HL-60/S4 treated with phorbol 12-myristate 13-acetate at 8.2 ng/mL for 4 days and 3 days (cell line): ENCODE measurements around the gene CYP1B1.
"Not testable (repeated sequence)": the region's sequence is repeated elsewhere in the genome, so short reads cannot be mapped to it uniquely, and the experiment has no call there.

Experiments
- in situ Hi-C: fragments of 300-500 bp; cut with MboI; formaldehyde crosslinking; loops from 2 replicates; pipeline ENCODE4 v1.15.0; 2022; ENCODE audit warnings: low sequenced_read_pairs

Gene CYP1B1

DNA sequence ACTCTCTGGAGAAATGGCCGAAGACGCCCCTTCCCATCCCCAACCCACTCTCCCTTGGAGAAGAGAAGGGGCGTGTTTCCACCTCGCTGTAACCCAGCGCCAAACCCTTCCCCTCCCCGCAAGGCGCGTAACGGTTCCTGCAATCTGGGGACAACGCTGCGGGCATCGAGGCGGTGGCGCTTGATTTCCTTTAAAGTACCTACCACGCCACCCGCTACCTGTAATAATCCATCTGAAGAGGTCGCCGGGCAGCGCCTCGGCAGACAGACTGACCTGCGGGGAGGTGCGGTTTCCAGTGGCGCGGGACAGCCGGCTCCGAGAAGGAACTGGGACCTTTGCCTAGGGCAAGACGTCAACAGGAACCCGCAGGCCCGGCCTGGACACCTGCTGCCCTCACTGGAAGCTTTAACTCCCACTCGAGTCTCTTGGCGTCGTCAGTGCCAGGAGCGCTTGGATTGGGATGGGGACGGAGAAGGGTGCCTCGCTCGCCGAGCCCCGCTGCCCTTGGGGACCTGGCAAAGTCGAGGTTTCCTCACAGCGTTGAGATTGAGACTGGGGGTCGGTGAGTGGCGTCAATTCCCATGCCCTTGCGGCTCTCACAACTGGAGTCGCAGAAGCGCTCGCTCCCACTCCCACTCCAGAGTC lies at the start of gene CYP1B1:
CYP1B1 (minus strand) TSS at position 645 of the 645 bp plus-strand sequence. CDS start 763 bp downstream, outside the sequence.
- in situ Hi-C loops, result no loop called here

GRCh38 chr2:38125007-38125406 lies 49.1 kb upstream of the CYP1B1 start:
- in situ Hi-C loops, result no loop called here

DNA sequence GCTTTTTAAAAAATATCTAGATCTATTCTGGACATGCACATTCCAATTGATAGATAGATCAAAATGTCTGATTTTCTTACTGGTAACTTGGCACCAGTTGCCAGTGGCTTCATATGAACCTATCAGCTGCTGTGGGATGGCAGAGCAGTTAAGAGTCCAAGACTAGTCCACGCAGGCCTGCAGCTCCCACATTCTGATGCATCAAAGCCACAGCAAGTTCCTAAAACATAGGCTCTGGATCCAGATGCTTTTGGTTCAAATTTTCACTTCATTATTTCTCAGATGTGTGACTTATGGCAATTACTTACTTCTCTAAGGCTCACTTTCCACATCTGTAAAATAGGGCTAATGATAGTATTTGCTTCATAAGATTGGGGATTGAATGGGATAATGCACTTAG lies 48.0 kb upstream of the CYP1B1 start:
- in situ Hi-C loops, result no loop called here

DNA sequence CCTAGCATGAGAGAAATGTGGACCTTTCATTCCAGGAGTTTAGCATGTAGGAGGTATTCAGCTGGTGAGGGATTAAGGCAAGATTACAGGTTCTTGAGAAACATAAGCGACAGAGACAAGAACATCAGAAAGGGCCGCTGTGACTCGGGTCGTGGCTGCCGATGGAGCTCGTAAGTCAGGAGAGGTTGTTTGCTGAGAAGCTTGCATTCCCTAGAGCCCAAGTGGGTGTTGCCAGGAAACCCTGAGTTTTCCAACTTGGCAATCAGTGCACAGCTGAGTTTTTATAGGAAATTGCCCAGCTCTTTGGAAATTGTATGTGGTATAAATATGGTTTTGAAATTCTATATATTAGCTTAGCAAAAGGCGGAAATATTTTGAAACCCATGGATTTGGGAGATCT lies 46.4 kb upstream of the CYP1B1 start:
- in situ Hi-C loops, result no loop called here

DNA sequence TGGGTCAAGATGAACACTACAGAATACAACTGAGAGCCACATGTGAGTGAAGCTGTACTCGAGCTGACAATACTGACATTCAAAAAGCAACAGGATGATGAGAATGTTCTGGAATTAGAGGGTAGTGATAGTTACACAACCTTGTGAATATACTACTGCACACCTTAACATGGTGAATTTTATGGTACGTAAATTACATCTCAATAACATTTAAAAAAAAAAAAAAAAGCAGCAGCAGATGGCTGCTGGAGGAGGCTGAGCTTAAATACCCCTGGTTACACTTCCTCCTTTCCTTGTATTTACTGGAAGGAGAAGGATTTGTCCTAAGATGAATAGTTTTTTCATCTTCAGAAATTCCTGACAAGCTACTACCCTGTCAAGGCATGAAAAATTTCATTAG lies 45.5 kb upstream of the CYP1B1 start:
- in situ Hi-C loops, result no loop called here

GRCh38 chr2:38120829-38121228 lies 44.9 kb upstream of the CYP1B1 start:
- in situ Hi-C loops, result no loop called here

DNA sequence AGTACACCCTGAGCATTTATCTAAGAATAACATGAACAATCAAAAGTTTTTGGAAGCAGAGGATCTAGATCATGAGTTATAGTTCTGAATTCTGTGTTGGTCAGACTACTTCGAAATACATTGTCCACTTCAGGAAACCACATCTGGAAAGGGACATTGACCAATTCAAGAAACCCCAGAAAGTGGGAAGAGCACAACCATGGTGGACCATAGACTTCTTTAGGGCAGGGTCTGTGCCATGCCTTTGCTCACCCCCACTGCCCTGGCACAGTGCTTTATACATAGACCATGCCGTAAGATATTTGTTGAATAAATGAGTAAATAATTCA lies 44.3 kb upstream of the CYP1B1 start:
- in situ Hi-C loops, result no loop called here

GRCh38 chr2:38116762-38117161 lies 40.8 kb upstream of the CYP1B1 start:
- in situ Hi-C loops, result no loop called here

GRCh38 chr2:38115216-38116032 lies 39.5 kb upstream of the CYP1B1 start:
- in situ Hi-C loops, result no loop called here

DNA sequence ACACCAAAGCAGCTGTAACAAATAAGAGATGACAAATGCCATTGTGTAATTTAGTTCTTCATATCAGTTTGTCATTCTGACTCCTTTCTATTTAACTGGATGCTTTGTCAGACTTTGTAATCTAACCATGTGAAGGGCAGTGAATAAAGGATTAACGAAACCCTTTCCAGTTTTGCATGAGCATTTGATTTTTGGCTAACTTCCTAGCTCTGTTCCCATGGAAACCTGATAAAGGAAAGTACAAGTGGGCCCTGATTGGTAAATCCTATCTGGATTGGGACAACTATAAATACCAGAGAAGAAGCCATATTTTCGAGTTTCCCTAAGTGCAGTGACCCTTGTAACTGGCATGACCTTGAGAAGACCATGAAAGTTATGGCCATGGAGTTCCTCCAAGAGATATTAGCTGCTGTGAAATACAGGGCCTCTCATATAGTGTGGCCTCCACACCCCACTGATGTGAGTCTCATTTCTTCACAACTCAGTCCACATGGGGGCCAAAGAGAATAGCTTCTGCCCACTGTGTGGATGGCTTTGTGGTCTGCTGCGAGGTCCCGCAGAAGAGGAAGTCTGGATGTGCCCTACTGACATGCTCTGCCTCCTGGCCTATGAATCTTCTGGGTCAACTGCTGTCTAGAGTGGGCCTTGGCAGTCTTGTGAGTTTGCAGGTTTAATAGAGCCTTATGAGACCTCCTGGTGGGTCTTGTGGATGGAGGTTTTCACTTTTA lies 38.2 kb upstream of the CYP1B1 start:
- in situ Hi-C loops, result no loop called here

- in situ Hi-C loops, result no loop called here
Measured at GRCh38 chr2:38113051-38113450, 37.1 kb upstream of the CYP1B1 start.

DNA sequence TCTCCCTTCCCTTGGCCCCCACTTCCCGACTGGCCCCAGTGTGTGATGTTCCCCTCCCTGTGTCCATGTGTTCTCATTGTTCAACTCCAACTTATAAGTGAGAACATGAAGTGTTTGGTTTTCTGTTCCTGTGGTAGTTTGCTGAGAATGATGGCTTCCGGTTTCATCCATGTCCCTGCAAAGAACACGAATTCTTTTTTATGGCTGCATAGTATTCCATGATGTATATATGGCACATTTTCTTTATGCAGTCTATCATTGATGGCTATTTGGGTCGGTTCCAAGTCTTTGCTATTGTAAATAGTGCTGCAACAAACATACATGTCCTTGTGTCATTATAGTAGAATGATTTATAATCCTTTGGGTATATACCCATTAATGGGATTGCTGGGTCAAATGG lies 35.4 kb upstream of the CYP1B1 start:
- in situ Hi-C loops, result not testable (repeated sequence)

- in situ Hi-C loops, result no loop called here
Measured at GRCh38 chr2:38109732-38110181, 33.8 kb upstream of the CYP1B1 start.

- in situ Hi-C loops, result no loop called here
Measured at GRCh38 chr2:38108907-38109731, 33.2 kb upstream of the CYP1B1 start.

GRCh38 chr2:38107738-38108410 lies 31.9 kb upstream of the CYP1B1 start:
- in situ Hi-C loops, result no loop called here

DNA sequence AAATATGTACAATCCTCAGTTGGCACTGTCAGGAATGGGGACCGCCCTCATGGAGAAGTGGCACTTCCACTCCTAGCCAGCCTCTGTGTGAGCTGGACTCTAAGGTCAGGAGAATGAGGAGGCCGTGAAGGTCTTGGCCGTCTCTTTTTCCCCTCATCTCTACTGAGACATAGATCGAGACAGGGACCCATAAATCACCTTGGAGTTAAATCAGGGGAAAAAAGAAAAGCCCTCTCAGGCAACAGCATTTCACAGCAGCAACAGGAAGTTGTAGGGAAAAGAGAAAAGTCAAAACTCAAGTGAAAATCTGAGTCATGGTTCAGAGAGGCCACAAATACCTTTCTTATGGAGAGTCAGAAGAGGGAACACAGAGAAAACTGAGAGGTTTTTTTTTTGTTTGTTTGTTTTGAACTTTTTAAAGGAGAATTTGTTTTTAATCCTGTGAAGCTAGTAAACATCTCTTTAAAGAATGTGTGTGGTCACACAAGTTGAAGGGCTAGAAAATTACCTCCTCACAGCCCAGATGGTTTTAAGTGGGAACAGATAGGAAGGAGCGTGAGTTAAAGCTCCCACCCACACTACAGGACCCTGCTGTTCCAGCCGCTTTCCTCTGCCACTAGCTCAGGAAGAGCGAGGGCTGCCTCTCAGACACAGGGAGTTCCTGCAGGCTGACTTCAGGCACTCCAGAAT lies 30.6 kb upstream of the CYP1B1 start:
- in situ Hi-C loops, result no loop called here

DNA sequence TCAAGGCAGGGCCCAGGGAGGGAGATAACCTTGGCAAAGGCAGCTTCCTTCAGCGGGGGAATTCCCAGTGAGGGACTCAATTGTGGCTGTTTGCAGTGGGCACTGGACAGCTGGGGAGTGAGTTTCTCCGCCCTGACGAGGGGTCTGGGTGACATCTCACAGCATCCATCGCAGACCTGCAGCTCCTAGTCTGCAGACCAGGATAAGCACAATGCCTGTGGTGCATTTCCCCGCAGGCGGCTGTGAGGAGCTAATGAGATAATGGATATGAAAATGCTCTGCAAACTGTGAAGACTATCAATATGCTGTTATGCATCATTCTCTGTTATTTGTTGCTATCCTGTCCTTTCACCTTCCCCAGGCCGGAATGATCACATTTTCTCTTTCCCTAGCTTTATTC lies 30.0 kb upstream of the CYP1B1 start:
- in situ Hi-C loops, result no loop called here

DNA sequence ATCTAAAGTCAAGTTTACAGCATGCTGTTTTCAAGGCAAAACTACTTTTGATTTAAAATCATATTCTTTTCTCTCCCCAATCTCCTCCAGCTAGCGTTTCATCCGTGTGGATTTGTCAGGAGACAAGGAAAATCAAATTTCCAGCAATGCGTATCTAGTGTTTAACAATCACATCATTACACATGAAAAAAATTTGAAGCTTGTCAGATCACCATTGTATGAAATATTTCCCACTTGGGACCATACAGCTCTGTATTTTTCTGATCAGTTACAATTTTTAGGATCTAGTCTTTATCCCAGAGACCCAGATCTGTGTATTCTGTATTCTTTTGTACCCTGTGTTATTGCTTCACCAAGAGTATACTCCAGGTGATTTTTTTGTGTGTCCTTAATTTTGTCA lies 28.6 kb upstream of the CYP1B1 start:
- in situ Hi-C loops, result no loop called here

DNA sequence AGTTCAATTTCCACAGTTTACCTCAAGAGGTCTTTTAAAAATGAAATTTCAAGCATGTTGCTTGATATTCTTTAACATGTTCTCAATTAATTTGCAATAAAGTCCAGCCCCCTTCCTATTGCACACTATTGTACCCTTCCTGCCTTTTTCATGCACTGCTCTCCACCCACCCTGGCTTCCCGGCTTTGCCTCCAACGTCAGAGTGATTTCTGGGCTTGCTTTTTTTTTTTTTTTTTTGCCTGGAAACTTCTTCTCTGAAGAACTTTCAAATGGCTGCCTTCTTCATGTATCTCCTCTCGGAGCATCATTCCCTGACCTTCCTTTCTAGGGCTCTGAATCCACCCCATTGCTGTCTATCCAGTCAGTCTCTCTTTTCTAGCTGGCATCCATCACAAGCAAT lies 24.4 kb upstream of the CYP1B1 start:
- in situ Hi-C loops, result no loop called here
